IPS-11a (cell line): ENCODE results near the gene MCC.

Experiments used
- H3K4me3 ChIP-seq: one replicate; pipeline ENCODE4 v1.5.1; 2013; ENCODE audit warnings: low read depth, low read length, control low read depth

MCC gene

GRCh38 chr5:113252066-113252465, 236.2 kb downstream of the MCC start:
- no peak overlapping the region for H3K4me3 ChIP-seq

GRCh38 chr5:113250341-113250953, 237.8 kb downstream of the MCC start:
- H3K4me3 ChIP-seq: no peak overlapping the region

- H3K4me3 ChIP-seq: no peak overlapping the region
Measured at GRCh38 chr5:113249206-113249605, 239.0 kb downstream of the MCC start.

GRCh38 chr5:113246361-113246870, 241.8 kb downstream of the MCC start:
- H3K4me3 ChIP-seq: no peak overlapping the region

GRCh38 chr5:113245427-113246225, 242.6 kb downstream of the MCC start:
- no peak overlapping the region for H3K4me3 ChIP-seq

- no peak overlapping the region for H3K4me3 ChIP-seq
Measured at GRCh38 chr5:113244966-113245365, 243.3 kb downstream of the MCC start.

GRCh38 chr5:113243349-113243664, 244.9 kb downstream of the MCC start:
- no peak overlapping the region for H3K4me3 ChIP-seq

GRCh38 chr5:113242481-113243348, 245.5 kb downstream of the MCC start:
- H3K4me3 ChIP-seq: no peak overlapping the region

- H3K4me3 ChIP-seq: no peak overlapping the region
Measured at GRCh38 chr5:113240951-113241726, 247.1 kb downstream of the MCC start.

- no peak overlapping the region for H3K4me3 ChIP-seq
Measured at GRCh38 chr5:113240032-113240431, 248.2 kb downstream of the MCC start.

- H3K4me3 ChIP-seq: no peak overlapping the region
Measured at GRCh38 chr5:113237893-113238292, 250.4 kb downstream of the MCC start.

GRCh38 chr5:113236536-113237288, 251.5 kb downstream of the MCC start:
- no peak overlapping the region for H3K4me3 ChIP-seq

- no peak overlapping the region for H3K4me3 ChIP-seq
Measured at GRCh38 chr5:113235884-113236283, 252.4 kb downstream of the MCC start.

- no peak overlapping the region for H3K4me3 ChIP-seq
Measured at GRCh38 chr5:113234546-113234945, 253.7 kb downstream of the MCC start.

GRCh38 chr5:113233606-113234005, 254.6 kb downstream of the MCC start:
- no peak overlapping the region for H3K4me3 ChIP-seq

GRCh38 chr5:113232667-113233066, 255.6 kb downstream of the MCC start:
- no peak overlapping the region for H3K4me3 ChIP-seq

GRCh38 chr5:113232221-113232620, 256.0 kb downstream of the MCC start:
- no peak overlapping the region for H3K4me3 ChIP-seq

- H3K4me3 ChIP-seq: no peak overlapping the region
Measured at GRCh38 chr5:113231653-113232000, 256.6 kb downstream of the MCC start.

- no peak overlapping the region for H3K4me3 ChIP-seq
Measured at GRCh38 chr5:113230711-113231652, 257.3 kb downstream of the MCC start.
